Endothelial cell (in vitro differentiated cells): ENCODE measurements around the gene MYADM. TPM values are rescaled to one million over a fixed set of nuclear protein-coding genes. Genes with fewer than 3 reads are reported as not detected.

ENCODE experiments used
- DNase-seq: peaks from one replicate; pipeline ENCODE4 v3.0.0; 2021; ENCODE audit warnings: low spot score
- H3K27ac Mint-ChIP-seq: one replicate; pipeline ENCODE4 v1.8.0; 2021; ENCODE audit warnings: mixed read lengths, inconsistent platforms; ENCODE audit not compliant: unreplicated experiment
- H3K27me3 Mint-ChIP-seq: one replicate; pipeline ENCODE4 v1.8.0; 2021; ENCODE audit warnings: mild to moderate bottlenecking, moderate library complexity, mixed read lengths, inconsistent platforms; ENCODE audit not compliant: unreplicated experiment
- H3K36me3 Mint-ChIP-seq: one replicate; pipeline ENCODE4 v1.8.0; 2021; ENCODE audit warnings: mild to moderate bottlenecking, low read depth, mixed read lengths, inconsistent platforms; ENCODE audit not compliant: unreplicated experiment
- H3K4me1 Mint-ChIP-seq: one replicate; pipeline ENCODE4 v1.8.0; 2021; ENCODE audit warnings: mild to moderate bottlenecking, mixed read lengths, inconsistent platforms; ENCODE audit not compliant: unreplicated experiment
- H3K4me3 Mint-ChIP-seq: one replicate; pipeline ENCODE4 v1.8.0; 2021; ENCODE audit warnings: mild to moderate bottlenecking, mixed read lengths, inconsistent platforms; ENCODE audit not compliant: unreplicated experiment
- H3K9me3 Mint-ChIP-seq: one replicate; pipeline ENCODE4 v1.8.0; 2021; ENCODE audit warnings: mixed read lengths, inconsistent platforms; ENCODE audit not compliant: unreplicated experiment
- total RNA-seq: library from RNA; stranded (reverse); fragmentation: NEBNext Ultra II Directional; extraction: Animal tissue kit (Norgen Biotek cat#: 25700); gene quantifications from one replicate; pipeline ENCODE4 v1.2.1, GENCODE V29; 2021; ENCODE audit not compliant: unreplicated experiment
- TF ChIP-seq, protein P1 (sequence below): fragments of 200-600 bp; sonication (generic); IDR thresholded peaks from one replicate; pipeline ENCODE4 v1.5.0; 2021; ENCODE audit warnings: antibody characterized with exemption; ENCODE audit not compliant: unreplicated experiment

The MYADM gene
- total RNA-seq, 1 donor from 2014 or later = 123 TPM

GRCh38 chr19:53873773-53874605, 6.3 kb downstream of the MYADM start:
- H3K36me3 Mint-ChIP-seq = peaks cover 50% of the 10 kb centered on the region
- peaks cover 47% of the 10 kb centered on the region for H3K4me1 Mint-ChIP-seq
- TF ChIP-seq, protein P1, sequence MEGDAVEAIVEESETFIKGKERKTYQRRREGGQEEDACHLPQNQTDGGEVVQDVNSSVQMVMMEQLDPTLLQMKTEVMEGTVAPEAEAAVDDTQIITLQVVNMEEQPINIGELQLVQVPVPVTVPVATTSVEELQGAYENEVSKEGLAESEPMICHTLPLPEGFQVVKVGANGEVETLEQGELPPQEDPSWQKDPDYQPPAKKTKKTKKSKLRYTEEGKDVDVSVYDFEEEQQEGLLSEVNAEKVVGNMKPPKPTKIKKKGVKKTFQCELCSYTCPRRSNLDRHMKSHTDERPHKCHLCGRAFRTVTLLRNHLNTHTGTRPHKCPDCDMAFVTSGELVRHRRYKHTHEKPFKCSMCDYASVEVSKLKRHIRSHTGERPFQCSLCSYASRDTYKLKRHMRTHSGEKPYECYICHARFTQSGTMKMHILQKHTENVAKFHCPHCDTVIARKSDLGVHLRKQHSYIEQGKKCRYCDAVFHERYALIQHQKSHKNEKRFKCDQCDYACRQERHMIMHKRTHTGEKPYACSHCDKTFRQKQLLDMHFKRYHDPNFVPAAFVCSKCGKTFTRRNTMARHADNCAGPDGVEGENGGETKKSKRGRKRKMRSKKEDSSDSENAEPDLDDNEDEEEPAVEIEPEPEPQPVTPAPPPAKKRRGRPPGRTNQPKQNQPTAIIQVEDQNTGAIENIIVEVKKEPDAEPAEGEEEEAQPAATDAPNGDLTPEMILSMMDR = no peak
- peaks cover 41% of the 10 kb centered on the region for H3K27me3 Mint-ChIP-seq
- no peak for DNase-seq
- H3K4me3 Mint-ChIP-seq = peak overlapping the region; percentile 91
- peaks cover 4% of the 10 kb centered on the region for H3K9me3 Mint-ChIP-seq
- H3K27ac Mint-ChIP-seq = peak overlapping the region; percentile 97

DNA sequence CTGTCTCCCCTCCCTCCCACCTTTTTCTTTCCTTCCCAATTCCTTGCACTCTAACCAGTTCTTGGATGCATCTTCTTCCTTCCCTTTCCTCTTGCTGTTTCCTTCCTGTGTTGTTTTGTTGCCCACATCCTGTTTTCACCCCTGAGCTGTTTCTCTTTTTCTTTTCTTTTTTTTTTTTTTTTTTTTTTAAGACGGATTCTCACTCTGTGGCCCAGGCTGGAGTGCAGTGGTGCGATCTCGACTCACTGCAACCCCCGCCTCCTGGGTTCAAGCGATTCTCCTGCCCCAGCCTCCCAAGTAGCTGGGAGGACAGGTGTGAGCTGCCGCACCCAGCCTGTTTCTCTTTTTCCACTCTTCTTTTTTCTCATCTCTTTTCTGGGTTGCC, 6.9 kb downstream of the MYADM start:
- Mint-ChIP-seq H3K27ac (peak overlapping the region; percentile 97), H3K4me3 (peak overlapping the region; percentile 91)

DNA sequence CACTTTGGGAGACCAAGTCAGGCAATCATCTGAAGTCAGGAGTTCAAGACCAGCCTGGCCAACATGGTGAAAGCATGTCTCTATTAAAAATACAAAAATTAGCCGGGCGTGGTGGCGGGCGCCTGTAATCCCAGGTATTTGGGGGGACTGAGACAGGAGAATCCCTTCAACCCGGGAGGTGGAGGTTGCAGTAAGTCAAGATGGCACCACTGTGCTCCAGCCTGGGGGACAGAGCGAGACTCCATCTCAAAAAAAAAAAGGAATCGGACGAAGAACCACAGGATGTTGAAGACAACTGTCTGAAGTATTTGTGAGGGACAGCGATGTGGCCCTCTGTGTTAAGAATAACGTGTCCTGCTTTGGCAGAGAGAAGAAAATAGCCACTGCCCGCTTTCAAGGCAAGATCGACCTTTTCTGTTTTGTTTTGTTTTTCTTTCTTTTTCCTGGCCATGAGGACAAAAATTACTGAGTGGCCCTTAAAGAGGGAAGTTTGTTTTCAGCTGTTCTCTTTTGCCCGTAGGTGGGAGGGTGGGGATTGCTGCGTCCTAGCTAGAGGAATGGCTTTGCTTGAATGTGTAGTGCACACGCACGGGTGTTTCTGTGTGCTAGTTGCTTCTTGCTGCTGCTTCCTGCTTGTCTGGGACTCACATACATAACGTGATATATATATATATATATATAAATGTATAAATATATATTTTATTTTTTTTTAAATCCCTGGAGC, 8.1 kb downstream of the MYADM start:
- Mint-ChIP-seq H3K4me3 (peak overlapping the region; percentile 14), H3K36me3 (peaks cover 48% of the 10 kb centered on the region), H3K9me3 (peaks cover 4% of the 10 kb centered on the region), H3K4me1 (peaks cover 45% of the 10 kb centered on the region), H3K27me3 (peaks cover 36% of the 10 kb centered on the region), H3K27ac (peak overlapping the region; percentile 80)
- no peak for DNase-seq
- TF ChIP-seq, protein P1 = no peak

More for the DNA sequence above, 6.9 kb downstream of the MYADM start:
- DNase-seq = no peak
- Mint-ChIP-seq H3K9me3 (peaks cover 4% of the 10 kb centered on the region), H3K27me3 (peaks cover 41% of the 10 kb centered on the region), H3K4me1 (peaks cover 49% of the 10 kb centered on the region), H3K36me3 (peaks cover 51% of the 10 kb centered on the region)
- TF ChIP-seq, protein P1 = no peak

GRCh38 chr19:53876651-53877224, 9.1 kb downstream of the MYADM start:
- DNase-seq = no peak

More at GRCh38 chr19:53876651-53877224, 9.1 kb downstream of the MYADM start:
- H3K27ac Mint-ChIP-seq = peak overlapping the region; percentile 12
- peak overlapping the region; percentile 62 for H3K4me3 Mint-ChIP-seq
- H3K27me3 Mint-ChIP-seq = peaks cover 28% of the 10 kb centered on the region
- H3K4me1 Mint-ChIP-seq = peaks cover 36% of the 10 kb centered on the region
- peaks cover 4% of the 10 kb centered on the region for H3K9me3 Mint-ChIP-seq
- TF ChIP-seq, protein P1 = no peak
- H3K36me3 Mint-ChIP-seq = peaks cover 40% of the 10 kb centered on the region
